Heart left ventricle (tissue), 16 donors: ENCODE data around the gene MORC3. TPM values are rescaled to one million over a fixed set of nuclear protein-coding genes. Genes with fewer than 3 reads are reported as not detected.
"Not testable (repeated sequence)": the region's sequence is repeated elsewhere in the genome, so short reads cannot be mapped to it uniquely, and the experiment has no call there.

ENCODE experiments used
- ATAC-seq, 4 donors: fragments of 200-7000 bp; cut with Tn5 transposase; one replicate each; pipeline ENCODE4 v1.9.1; 2020 to 2022; ENCODE audit warnings: moderate library complexity in 4 of 4, mild to moderate bottlenecking in 3 of 4, moderate number of reproducible peaks in 1 of 4
- DNase-seq, 5 donors: peaks; one replicate each; pipeline ENCODE4 v3.0.0-alpha.2; 2020
- H3K27ac ChIP-seq, 12 donors: fragments of 200-600 bp; sonication (generic) in 4 of 12; one replicate each; pipeline versions ENCODE4 v1.5.0 to v1.8.0; 2016 to 2022; ENCODE audit warnings: mild to moderate bottlenecking in 2 of 12
- H3K27me3 ChIP-seq, 9 donors: fragments of 200-600 bp; sonication (generic) in 2 of 9; one replicate each; pipeline versions ENCODE4 v1.5.1 to v1.8.0; 2016 to 2022; ENCODE audit warnings: mild to moderate bottlenecking in 3 of 9
- H3K36me3 ChIP-seq, 9 donors: fragments of 200-600 bp; sonication (generic) in 2 of 9; one replicate each; pipeline versions ENCODE4 v1.5.0 to v1.8.0; 2018 to 2022; ENCODE audit warnings: mild to moderate bottlenecking in 2 of 9
- H3K4me1 ChIP-seq, 12 donors: fragments of 200-600 bp; sonication (generic) in 4 of 12; one replicate each; pipeline versions ENCODE4 v1.5.0 to v1.8.0; 2016 to 2022; ENCODE audit warnings: mild to moderate bottlenecking in 3 of 12
- H3K4me3 ChIP-seq, 12 donors: fragments of 200-600 bp; sonication (generic) in 4 of 12; one replicate each; pipeline versions ENCODE4 v1.5.0 to v1.8.0; 2017 to 2022; ENCODE audit warnings: mild to moderate bottlenecking in 9 of 12, moderate library complexity in 4 of 12
- H3K9me3 ChIP-seq, 12 donors: fragments of 200-600 bp; sonication (generic) in 4 of 12; one replicate each; pipeline versions ENCODE4 v1.5.0 to v1.8.0; 2016 to 2022; ENCODE audit warnings: mild to moderate bottlenecking in 1 of 12
- POLR2A ChIP-seq, 2 donors: fragments of 450-650 bp; IDR thresholded peaks; one replicate each; pipeline ENCODE4 v1.6.1; 2017; ENCODE audit warnings: antibody characterized with exemption in 2 of 2, mild to moderate bottlenecking in 2 of 2, moderate library complexity in 2 of 2
- WGBS, 4 donors: extraction: QIAGEN DNeasy Blood & Tissue Kit in 2 of 4; methylation state at CpG; one replicate each; pipeline versions ENCODE4 v1.1.5 to v1.1.7; 2013 to 2018; 5-methylcytosine and 5-hydroxymethylcytosine counted together
- intact Hi-C, 10 donors: fragments of 100-400 bp; cut with DNase I; formaldehyde crosslinking; loops; one replicate each; pipeline versions ENCODE4 v1.11.1 to v1.14.2; 2022
- polyA plus RNA-seq, 2 donors: library from polyadenylated mRNA; stranded (reverse); fragments of 200-250 nt; gene quantifications; one replicate each; pipeline ENCODE4 v1.2.3, GENCODE V29; 2013
- total RNA-seq, 9 donors: library from RNA; depleted of rRNA in 2 of 9; stranded (reverse); fragments of >200 nt in 2 of 9; fragmentation: NEBNext Ultra II Directional in 3 of 9; extraction: Animal tissue kit (Norgen Biotek cat#: 25700) in 3 of 9; gene quantifications; one replicate each; pipeline versions ENCODE4 v1.1.0 to v1.2.4, GENCODE V29; 2016 to 2023
- TF ChIP-seq, protein P1 (sequence below), 12 donors: fragments of 200-600 bp; sonication (generic) in 4 of 12; IDR thresholded peaks; one replicate each; pipeline versions ENCODE4 v1.5.0 to v1.8.0; 2018 to 2022; ENCODE audit warnings: antibody characterized with exemption in 12 of 12, mild to moderate bottlenecking in 5 of 12
- donor health status: ischemic (EF 13 %, LVEDD 7.1; RV severe dilation, severe dysfunction).
- donor health status: healthy with polysubstance abuse.
- donor health status: DM: no; HTN: yes; CAD: no.
- donor health status: DM: no; HTN: no; CAD: no.
- donor health status: ischemic (EF 25% LVEDD 6.9; RV normal size, moderate dysfunction).
- donor health status: ischemic (EF 25% LVEDD 5.7; RV mildly dilated, moderate dysfunction).
- donor health status: healthy.
- donor health status: DM: yes; HTN: yes; CAD: no.
- donor health status: ischemic (EF 35%, LVEDD 5.7; RV mildly dilated, moderate dysfunction).
- donor health status: nonischemic (EF 11% LVEDD 7.7; RV severe dilation, severe dysfunction).
- donor health status: DM: yes; HTN: yes; CAD: no.
- donor health status: PGD.
- donor health status: ischemic (EF 29% LVEDD 5.4; RV normal size, mild dysfunction).
- donor health status: nonischemic (EF 23%, LVEDD 6.1; RV moderate dilation, normal function).

Gene MORC3
- total and polyA plus RNA-seq, 11 donors, result 9.0 to 21.3 (median 17.3) TPM

- intact Hi-C loops, result no loop called here
- Histone ChIP-seq H3K36me3 (no peaks in the 10 kb centered on the region), H3K9me3 (no peaks in the 10 kb centered on the region), H3K4me1 (peaks cover 0 to 12% (median 0%) of the 10 kb centered on the region in 12 donors), H3K27ac (no peak overlapping the region), H3K4me3 (no peak overlapping the region), H3K27me3 (no peaks in the 10 kb centered on the region)
- ATAC-seq, result peak in 3 of 4 donors; percentile 9 to 32 (median 30)
- TF ChIP-seq, protein P1, sequence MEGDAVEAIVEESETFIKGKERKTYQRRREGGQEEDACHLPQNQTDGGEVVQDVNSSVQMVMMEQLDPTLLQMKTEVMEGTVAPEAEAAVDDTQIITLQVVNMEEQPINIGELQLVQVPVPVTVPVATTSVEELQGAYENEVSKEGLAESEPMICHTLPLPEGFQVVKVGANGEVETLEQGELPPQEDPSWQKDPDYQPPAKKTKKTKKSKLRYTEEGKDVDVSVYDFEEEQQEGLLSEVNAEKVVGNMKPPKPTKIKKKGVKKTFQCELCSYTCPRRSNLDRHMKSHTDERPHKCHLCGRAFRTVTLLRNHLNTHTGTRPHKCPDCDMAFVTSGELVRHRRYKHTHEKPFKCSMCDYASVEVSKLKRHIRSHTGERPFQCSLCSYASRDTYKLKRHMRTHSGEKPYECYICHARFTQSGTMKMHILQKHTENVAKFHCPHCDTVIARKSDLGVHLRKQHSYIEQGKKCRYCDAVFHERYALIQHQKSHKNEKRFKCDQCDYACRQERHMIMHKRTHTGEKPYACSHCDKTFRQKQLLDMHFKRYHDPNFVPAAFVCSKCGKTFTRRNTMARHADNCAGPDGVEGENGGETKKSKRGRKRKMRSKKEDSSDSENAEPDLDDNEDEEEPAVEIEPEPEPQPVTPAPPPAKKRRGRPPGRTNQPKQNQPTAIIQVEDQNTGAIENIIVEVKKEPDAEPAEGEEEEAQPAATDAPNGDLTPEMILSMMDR (IDR thresholded peaks at IDR 0.05), result peak in 1 of 12 donors; percentile 28
- no peak for TF ChIP-seq POLR2A (IDR thresholded peaks at IDR 0.05)
- 62 to 73% (median 66%) methylated on average over 8 to 10 of the region's 10 CpGs for WGBS, 4 donors
- no peak for DNase-seq
Measured at GRCh38 chr21:36388835-36389234, 68.8 kb downstream of the MORC3 start.

GRCh38 chr21:36391649-36392048 lies 71.7 kb downstream of the MORC3 start:
- H3K27ac ChIP-seq, ATAC-seq, H3K4me3 ChIP-seq, H3K36me3 ChIP-seq, H3K27me3 ChIP-seq, H3K9me3 ChIP-seq, DNase-seq, intact Hi-C loops, H3K4me1 ChIP-seq: not testable (repeated sequence)
- WGBS, 4 donors, result 93 to 98% (median 95%) methylated on average over 5 to 6 of the region's 6 CpGs

DNA sequence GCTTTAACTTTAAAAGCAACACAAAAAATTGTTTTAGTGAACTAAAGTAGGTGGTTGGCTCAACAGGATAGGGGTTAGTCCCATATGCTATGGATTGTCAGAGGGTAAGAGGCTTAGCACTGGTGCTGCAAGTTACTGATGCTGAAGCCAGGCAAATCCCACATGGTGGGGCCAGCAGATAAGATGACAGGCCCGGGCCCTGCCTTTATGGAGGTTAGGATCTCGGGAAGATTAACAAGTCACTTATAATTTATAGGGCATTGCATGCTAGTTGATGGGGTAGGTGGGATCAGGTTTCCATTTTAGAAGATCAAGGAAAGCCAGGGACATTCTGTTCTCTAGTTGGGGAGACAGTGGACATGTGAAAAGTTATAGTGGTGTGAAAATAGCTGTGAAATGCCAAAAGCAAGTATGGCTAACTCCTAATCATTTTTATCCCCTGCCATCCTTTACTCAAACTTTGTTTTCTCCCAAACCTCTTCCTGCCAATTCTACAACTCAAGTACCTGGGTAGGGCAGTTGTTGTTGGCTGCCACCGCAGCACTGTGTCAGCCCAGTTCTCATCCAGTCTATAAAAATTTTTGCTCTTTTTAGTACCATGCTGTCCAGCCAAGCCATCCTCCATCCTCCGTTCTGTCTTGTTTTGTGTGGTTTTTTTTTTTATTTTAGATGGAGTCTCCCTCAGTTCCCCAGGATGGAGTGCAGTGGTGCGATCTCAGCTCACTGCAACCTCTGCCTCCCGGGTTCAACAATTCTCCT lies 75.5 kb downstream of the MORC3 start:
- Histone ChIP-seq H3K36me3 (peaks cover 0 to 9% (median 0%) of the 10 kb centered on the region in 9 donors), H3K9me3 (no peaks in the 10 kb centered on the region), H3K4me3 (no peak overlapping the region), H3K4me1 (no peaks in the 10 kb centered on the region), H3K27ac (no peak overlapping the region), H3K27me3 (no peaks in the 10 kb centered on the region)
- TF ChIP-seq POLR2A (IDR thresholded peaks at IDR 0.05), result no peak
- TF ChIP-seq, protein P1 (IDR thresholded peaks at IDR 0.05), result no peak
- WGBS, 4 donors, result 92 to 96% (median 93%) methylated on average over 6 of the region's 6 CpGs
- no peak for ATAC-seq
- no peak for DNase-seq
- intact Hi-C loops, result no loop called here

DNA sequence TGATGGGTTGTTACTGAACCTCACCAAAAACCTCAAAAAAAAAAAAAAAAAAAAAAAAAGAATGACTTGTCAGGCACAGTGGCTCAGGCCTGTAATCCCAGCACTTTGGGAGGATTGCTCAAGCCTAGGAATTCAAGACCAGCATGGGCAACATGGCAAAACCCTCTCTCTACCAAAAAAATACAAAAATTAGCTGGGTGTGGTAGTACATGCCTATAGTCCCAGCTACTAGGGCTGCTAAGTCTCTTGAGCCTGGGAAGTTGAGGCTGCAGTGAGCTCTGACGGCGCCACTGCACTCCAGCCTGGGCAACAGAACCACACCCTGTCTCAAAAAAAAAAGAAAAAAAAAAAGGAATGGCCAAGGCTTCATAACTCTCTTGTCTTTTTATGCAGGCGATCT lies 76.3 kb downstream of the MORC3 start:
- H3K27ac ChIP-seq, result no peak overlapping the region
- 93 to 98% (median 97%) methylated on average over 3 of the region's 3 CpGs for WGBS, 4 donors

More for the DNA sequence above, 76.3 kb downstream of the MORC3 start:
- H3K9me3 ChIP-seq, result no peaks in the 10 kb centered on the region
- no peak for TF ChIP-seq POLR2A (IDR thresholded peaks at IDR 0.05)
- TF ChIP-seq, protein P1 (IDR thresholded peaks at IDR 0.05), result no peak
- no peak overlapping the region for H3K4me3 ChIP-seq
- H3K4me1 ChIP-seq, result no peaks in the 10 kb centered on the region
- no peak for DNase-seq
- no peak for ATAC-seq
- intact Hi-C loops, result no loop called here
- peaks cover 0 to 9% (median 0%) of the 10 kb centered on the region in 9 donors for H3K36me3 ChIP-seq
- H3K27me3 ChIP-seq, result no peaks in the 10 kb centered on the region
